ENCODE data around the gene ARHGEF37.

ARHGEF37 gene

DNA sequence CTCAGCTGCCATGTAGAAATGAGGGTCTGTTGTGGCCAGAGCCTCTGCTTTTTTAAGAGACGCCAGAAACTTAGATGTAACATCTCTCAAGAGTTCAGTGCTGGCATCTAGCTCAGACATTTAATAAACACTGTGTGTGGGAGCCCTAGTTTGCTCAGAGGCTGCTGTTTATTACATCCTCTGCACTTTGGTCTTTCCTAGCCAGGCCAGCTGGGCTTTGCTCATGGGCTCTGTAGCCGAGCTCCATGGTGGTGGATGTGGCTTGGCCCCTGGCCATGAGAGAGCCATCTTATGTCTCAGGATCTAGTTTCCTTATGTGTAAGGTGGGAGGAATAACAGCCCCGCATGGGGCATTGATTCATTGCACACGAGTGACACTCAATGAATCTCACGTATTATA, 30.0 kb downstream of the ARHGEF37 start:
- no peak overlapping the region for H3K4me3 ChIP-seq (ENCODE audit: low read depth, low read length)
- in situ Hi-C loops (cut with HindIII; ENCODE audit: low sequenced_read_pairs) = no loop called here
- TF ChIP-seq CTCF (IDR thresholded peaks at IDR 0.05; ENCODE audit: low read depth, low read length) = no peak
- DNase-seq (ENCODE audit: low read depth, low spot score) = peak; percentile 89

DNA sequence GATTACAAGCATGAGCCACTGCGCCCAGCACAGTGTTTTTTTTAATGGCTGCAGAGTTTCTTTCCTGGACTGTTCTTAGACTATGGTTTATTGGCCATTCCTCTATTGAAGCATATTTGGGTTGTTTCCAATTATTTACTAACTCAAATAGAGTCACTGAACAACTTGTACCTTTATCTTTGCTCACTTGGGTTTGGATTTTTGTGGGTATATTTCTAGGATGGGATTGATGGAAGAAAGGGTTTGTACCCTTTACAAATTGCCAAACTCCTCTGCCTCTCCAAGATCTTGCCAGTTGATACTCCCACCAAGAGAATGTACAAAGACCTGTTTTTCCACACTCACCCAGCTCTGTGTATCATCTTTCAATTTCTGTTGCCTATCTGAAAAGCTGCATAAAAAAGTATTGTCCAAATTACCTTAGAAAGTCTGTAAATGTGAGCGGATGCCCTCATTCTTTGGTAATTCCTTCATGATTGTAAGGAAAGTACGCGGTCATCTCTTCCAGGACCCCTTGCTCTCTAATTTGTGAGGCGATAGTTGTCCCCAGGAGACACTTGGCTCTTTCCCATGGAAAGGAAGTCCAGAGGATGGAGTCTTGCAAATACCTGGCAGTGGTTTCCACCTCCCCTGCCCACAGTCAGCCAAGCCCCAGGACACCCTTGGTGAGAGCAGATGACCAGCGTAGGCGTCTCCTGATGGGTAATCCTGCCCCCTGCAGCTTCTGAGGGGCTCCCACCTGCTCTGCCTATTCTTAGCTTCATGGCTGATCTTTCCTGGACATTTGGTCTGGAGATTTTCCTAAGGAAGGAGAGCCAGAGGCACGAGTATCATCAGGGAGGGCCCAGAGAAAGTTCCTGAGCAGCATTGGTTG, 33.0 kb downstream of the ARHGEF37 start:
- no peak for DNase-seq (ENCODE audit: low read depth, low spot score)
- in situ Hi-C loops (cut with HindIII; ENCODE audit: low sequenced_read_pairs) = no loop called here

GRCh38 chr5:149615976-149616375, 34.7 kb downstream of the ARHGEF37 start:
- in situ Hi-C loops (cut with HindIII; ENCODE audit: low sequenced_read_pairs) = no loop called here
- DNase-seq (ENCODE audit: low read depth, low spot score) = no peak
- no peak overlapping the region for H3K4me3 ChIP-seq (ENCODE audit: low read depth, low read length)
- no peak for TF ChIP-seq CTCF (IDR thresholded peaks at IDR 0.05; ENCODE audit: low read depth, low read length)

More for the DNA sequence above, 33.0 kb downstream of the ARHGEF37 start:
- no peak for TF ChIP-seq CTCF (IDR thresholded peaks at IDR 0.05; ENCODE audit: low read depth, low read length)
- no peak overlapping the region for H3K4me3 ChIP-seq (ENCODE audit: low read depth, low read length)

DNA sequence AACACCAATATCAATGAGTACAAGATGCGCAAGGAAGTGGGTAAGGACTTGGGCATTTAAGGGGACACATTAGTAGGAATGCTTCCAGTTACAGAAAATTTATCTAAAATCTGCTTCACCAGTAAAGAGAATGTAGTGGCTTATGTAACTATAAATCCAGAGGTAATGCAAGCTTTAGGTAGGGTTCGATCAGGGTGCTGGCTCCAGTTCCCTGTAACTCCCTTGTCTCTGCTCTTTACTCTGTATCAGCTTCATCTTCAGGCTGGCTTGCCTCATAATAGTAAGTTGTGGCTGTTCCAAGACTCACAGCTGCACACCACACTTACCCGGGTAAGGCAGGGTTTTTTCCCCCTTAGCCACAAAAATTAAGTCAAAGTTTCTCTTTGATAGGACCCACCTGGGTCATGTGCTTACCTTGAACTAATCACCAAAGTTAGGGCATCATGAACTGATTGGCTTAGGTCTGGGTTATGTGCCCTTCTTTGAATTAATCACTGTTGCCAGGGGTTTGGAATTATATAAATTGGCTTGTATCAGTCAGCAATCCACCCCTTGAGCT, 35.5 kb downstream of the ARHGEF37 start:
- no peak for DNase-seq (ENCODE audit: low read depth, low spot score)
- H3K4me3 ChIP-seq (ENCODE audit: low read depth, low read length) = no peak overlapping the region
- no peak for TF ChIP-seq CTCF (IDR thresholded peaks at IDR 0.05; ENCODE audit: low read depth, low read length)
- in situ Hi-C loops (cut with HindIII; ENCODE audit: low sequenced_read_pairs) = no loop called here

GRCh38 chr5:149617760-149618306, 36.5 kb downstream of the ARHGEF37 start:
- in situ Hi-C loops (cut with HindIII; ENCODE audit: low sequenced_read_pairs) = no loop called here
- H3K4me3 ChIP-seq (ENCODE audit: low read depth, low read length) = no peak overlapping the region

More at GRCh38 chr5:149617760-149618306, 36.5 kb downstream of the ARHGEF37 start:
- DNase-seq (ENCODE audit: low read depth, low spot score) = no peak
- TF ChIP-seq CTCF (IDR thresholded peaks at IDR 0.05; ENCODE audit: low read depth, low read length) = no peak

Measured in astrocyte of the spinal cord (primary cell).